Stimulated activated naive CD8-positive, alpha-beta T cell treated with anti-CD3 and anti-CD28 coated beads, Interleukin-15, amount 100 ng/mL, for 72 hours (primary cell): Measurements from ENCODE around the gene LAMC2.
A peak's percentile ranks its signal among the peaks of the same experiment; 100 is the strongest.

Experiments used
- ATAC-seq: fragments of 150-1000 bp; cut with Tn5 transposase; 2 replicates; pipeline ENCODE4 v1.10.0; 2021; ENCODE audit warnings: mild to moderate bottlenecking, moderate library complexity
- DNase-seq, 2 donors: peaks; one replicate each; pipeline ENCODE4 v3.0.0; 2021 to 2022
- H3K27ac Mint-ChIP-seq, 2 donors: one replicate each; pipeline ENCODE4 v1.8.0; 2022; ENCODE audit warnings: mild to moderate bottlenecking in 2 of 2, mixed read lengths in 2 of 2, moderate library complexity in 2 of 2
- H3K27me3 Mint-ChIP-seq: one replicate; pipeline ENCODE4 v1.8.0; 2022; ENCODE audit warnings: mixed read lengths
- H3K4me1 Mint-ChIP-seq: one replicate; pipeline ENCODE4 v1.8.0; 2022; ENCODE audit warnings: mild to moderate bottlenecking, mixed read lengths
- H3K4me3 Mint-ChIP-seq, 2 donors: one replicate each; pipeline ENCODE4 v1.8.0; 2022; ENCODE audit warnings: mild to moderate bottlenecking in 2 of 2, mixed read lengths in 2 of 2, moderate library complexity in 1 of 2
- H3K9me3 Mint-ChIP-seq, 2 donors: one replicate each; pipeline ENCODE4 v1.8.0; 2022; ENCODE audit warnings: mixed read lengths in 2 of 2

LAMC2 gene

GRCh38 chr1:183247066-183247465, 61.0 kb downstream of the LAMC2 start:
- Mint-ChIP-seq H3K4me3 (no peak overlapping the region), H3K9me3 (peaks cover 0 to 3% of the 10 kb centered on the region in 2 donors), H3K4me1 (no peaks in the 10 kb centered on the region), H3K27ac (no peak overlapping the region), H3K27me3 (peaks cover 8% of the 10 kb centered on the region)
- ATAC-seq (no peak), DNase-seq (no peak)

- Mint-ChIP-seq H3K27ac (no peak overlapping the region), H3K4me1 (peaks cover 3% of the 10 kb centered on the region), H3K9me3 (peaks cover 0 to 3% of the 10 kb centered on the region in 2 donors), H3K27me3 (peaks cover 8% of the 10 kb centered on the region), H3K4me3 (no peak overlapping the region)
- ATAC-seq = no peak
- DNase-seq = no peak
These were observed 61.4 kb downstream of the LAMC2 start for GRCh38 chr1:183247484-183247883.

GRCh38 chr1:183247931-183248330, 61.9 kb downstream of the LAMC2 start:
- DNase-seq (no peak), ATAC-seq (no peak)
- no peak overlapping the region for H3K27ac Mint-ChIP-seq
- peaks cover 8% of the 10 kb centered on the region for H3K27me3 Mint-ChIP-seq
- peaks cover 0 to 3% of the 10 kb centered on the region in 2 donors for H3K9me3 Mint-ChIP-seq
- peaks cover 6% of the 10 kb centered on the region for H3K4me1 Mint-ChIP-seq
- H3K4me3 Mint-ChIP-seq = no peak overlapping the region

GRCh38 chr1:183248989-183249691, 63.1 kb downstream of the LAMC2 start:
- peaks cover 0 to 4% of the 10 kb centered on the region in 2 donors for H3K9me3 Mint-ChIP-seq
- DNase-seq = no peak
- peak; percentile 46 for ATAC-seq
- no peak overlapping the region for H3K27ac Mint-ChIP-seq
- no peak overlapping the region for H3K4me3 Mint-ChIP-seq
- peaks cover 8% of the 10 kb centered on the region for H3K27me3 Mint-ChIP-seq
- H3K4me1 Mint-ChIP-seq = peaks cover 6% of the 10 kb centered on the region

- peaks cover 8% of the 10 kb centered on the region for H3K27me3 Mint-ChIP-seq
These were observed 63.9 kb downstream of the LAMC2 start for GRCh38 chr1:183249941-183250452.

GRCh38 chr1:183251101-183251958, 65.3 kb downstream of the LAMC2 start:
- Mint-ChIP-seq H3K27ac (peak overlapping the region in 1 of 2 donors; percentile 70), H3K27me3 (peaks cover 8% of the 10 kb centered on the region), H3K9me3 (peaks cover 7% of the 10 kb centered on the region in 2 donors), H3K4me1 (peaks cover 6% of the 10 kb centered on the region), H3K4me3 (no peak overlapping the region)
- ATAC-seq = no peak
- no peak for DNase-seq

More at GRCh38 chr1:183249941-183250452, 63.9 kb downstream of the LAMC2 start:
- DNase-seq = no peak
- peaks cover 6% of the 10 kb centered on the region for H3K4me1 Mint-ChIP-seq
- ATAC-seq = no peak
- no peak overlapping the region for H3K4me3 Mint-ChIP-seq
- H3K27ac Mint-ChIP-seq = no peak overlapping the region
- H3K9me3 Mint-ChIP-seq = peaks cover 4 to 7% of the 10 kb centered on the region in 2 donors

GRCh38 chr1:183251959-183252450, 65.9 kb downstream of the LAMC2 start:
- Mint-ChIP-seq H3K4me1 (peaks cover 6% of the 10 kb centered on the region), H3K4me3 (no peak overlapping the region), H3K27me3 (peaks cover 8% of the 10 kb centered on the region), H3K9me3 (peaks cover 7% of the 10 kb centered on the region in 2 donors), H3K27ac (peak overlapping the region in 1 of 2 donors; percentile 70)
- ATAC-seq (no peak), DNase-seq (no peak)

- peaks cover 7% of the 10 kb centered on the region in 2 donors for H3K9me3 Mint-ChIP-seq
- H3K4me3 Mint-ChIP-seq = no peak overlapping the region
- DNase-seq (no peak), ATAC-seq (no peak)
- H3K4me1 Mint-ChIP-seq = peaks cover 15% of the 10 kb centered on the region
- no peak overlapping the region for H3K27ac Mint-ChIP-seq
- H3K27me3 Mint-ChIP-seq = peaks cover 26% of the 10 kb centered on the region
These were observed 69.0 kb downstream of the LAMC2 start for GRCh38 chr1:183255073-183255472.

GRCh38 chr1:183259924-183260323, 73.9 kb downstream of the LAMC2 start:
- DNase-seq (no peak), ATAC-seq (peak; percentile 76)
- Mint-ChIP-seq H3K27me3 (peaks cover 30% of the 10 kb centered on the region), H3K4me1 (peaks cover 9% of the 10 kb centered on the region), H3K9me3 (peaks cover 0 to 3% of the 10 kb centered on the region in 2 donors), H3K27ac (no peak overlapping the region), H3K4me3 (no peak overlapping the region)

- Mint-ChIP-seq H3K4me1 (peaks cover 9% of the 10 kb centered on the region), H3K9me3 (no peaks in the 10 kb centered on the region), H3K4me3 (no peak overlapping the region), H3K27me3 (peaks cover 33% of the 10 kb centered on the region), H3K27ac (no peak overlapping the region)
- DNase-seq (no peak), ATAC-seq (no peak)
These were observed 76.7 kb downstream of the LAMC2 start for GRCh38 chr1:183262628-183263200.

- ATAC-seq = no peak
- Mint-ChIP-seq H3K27ac (no peak overlapping the region), H3K4me1 (peaks cover 4% of the 10 kb centered on the region), H3K4me3 (no peak overlapping the region), H3K9me3 (no peaks in the 10 kb centered on the region), H3K27me3 (peaks cover 29% of the 10 kb centered on the region)
- no peak for DNase-seq
These were observed 78.0 kb downstream of the LAMC2 start for GRCh38 chr1:183263886-183264602.

- H3K9me3 Mint-ChIP-seq = no peaks in the 10 kb centered on the region
- no peak for DNase-seq
- H3K4me3 Mint-ChIP-seq = no peak overlapping the region
- no peaks in the 10 kb centered on the region for H3K4me1 Mint-ChIP-seq
- no peak for ATAC-seq
- H3K27me3 Mint-ChIP-seq = peaks cover 14% of the 10 kb centered on the region
- H3K27ac Mint-ChIP-seq = no peak overlapping the region
These were observed 81.8 kb downstream of the LAMC2 start for GRCh38 chr1:183267646-183268431.

- ATAC-seq (no peak), DNase-seq (no peak)
- no peaks in the 10 kb centered on the region for H3K4me1 Mint-ChIP-seq
- H3K9me3 Mint-ChIP-seq = no peaks in the 10 kb centered on the region
- H3K27me3 Mint-ChIP-seq = peaks cover 14% of the 10 kb centered on the region
- peak overlapping the region in 1 of 2 donors; percentile 67 for H3K27ac Mint-ChIP-seq
- no peak overlapping the region for H3K4me3 Mint-ChIP-seq
These were observed 84.6 kb downstream of the LAMC2 start for GRCh38 chr1:183270541-183271141.

GRCh38 chr1:183272390-183272848, 86.4 kb downstream of the LAMC2 start:
- Mint-ChIP-seq H3K27me3 (peaks cover 7% of the 10 kb centered on the region), H3K9me3 (no peaks in the 10 kb centered on the region), H3K4me3 (no peak overlapping the region), H3K27ac (no peak overlapping the region), H3K4me1 (no peaks in the 10 kb centered on the region)
- DNase-seq (no peak), ATAC-seq (no peak)
